OCI-LY7 (cell line): ENCODE results near the gene NIPBL.

ENCODE experiments used
- CTCF ChIP-seq: fragments of 200-600 bp; sonication (generic); conservative IDR thresholded peaks from 2 replicates; pipeline ENCODE4 v1.5.1; 2014; ENCODE audit warnings: mild to moderate bottlenecking, antibody characterized with exemption, low read length, moderate library complexity, mixed read lengths
- EZH2phosphoT487 ChIP-seq: fragments of 200-600 bp; sonication (generic); IDR thresholded peaks from 2 replicates; pipeline ENCODE4 v1.6.1; 2018; ENCODE audit warnings: low read depth, borderline replicate concordance, mild to moderate bottlenecking, mixed run types, antibody characterized with exemption, low read length, moderate library complexity, mixed read lengths

GRCh38 chr5:36935805-36936204 is 59.2 kb downstream of the NIPBL start:
- TF ChIP-seq CTCF (no peak), EZH2phosphoT487 (no peak)
